ENCODE data around the gene CASQ1.

CASQ1 gene

DNA sequence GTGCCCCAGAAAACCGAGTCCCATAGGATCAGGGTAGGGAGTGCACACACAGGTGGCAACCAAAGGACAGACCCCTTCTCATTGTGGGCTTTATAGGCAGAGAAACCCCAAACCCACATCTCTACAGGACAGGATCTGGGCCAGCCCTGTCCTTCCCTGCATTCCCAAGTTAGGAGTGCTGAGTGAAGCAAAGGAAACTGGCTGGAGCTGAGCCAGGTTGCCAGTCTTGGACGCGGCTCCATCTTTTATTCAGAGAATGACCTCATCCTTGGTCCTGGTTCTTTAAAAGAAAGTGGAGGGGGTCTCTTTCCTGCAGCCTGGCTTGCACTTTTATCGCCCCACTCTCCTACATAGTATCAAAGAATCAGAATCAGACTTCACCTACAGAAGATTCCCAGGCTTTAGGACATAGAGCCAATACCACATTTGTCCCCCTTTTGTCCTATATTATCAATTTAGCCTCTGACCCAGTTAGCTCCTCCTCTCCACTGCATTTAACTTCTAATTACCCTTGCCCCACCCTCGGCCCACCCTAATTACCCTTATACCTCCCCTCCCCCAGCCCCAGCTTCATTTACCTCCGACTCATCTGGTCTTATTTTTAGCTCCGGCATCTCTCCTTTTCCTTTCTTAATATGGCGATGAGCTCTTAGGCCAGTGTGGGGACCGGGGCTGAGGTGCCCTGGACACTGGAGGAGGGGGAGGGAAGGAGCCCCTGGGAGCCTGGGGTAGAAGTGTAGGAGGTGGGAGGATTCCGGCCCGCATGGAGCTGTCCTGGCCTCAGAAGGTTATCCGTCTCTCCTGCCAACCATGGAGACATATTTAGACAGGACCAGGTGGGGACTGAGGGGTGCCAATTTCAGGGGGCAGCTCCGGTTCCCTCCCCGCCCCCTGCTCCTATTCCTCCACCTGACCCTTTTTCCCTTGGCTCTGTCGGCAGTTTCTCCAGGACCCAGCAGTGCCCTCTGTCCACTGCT lies at the start of gene CASQ1:
Gene CASQ1 (plus strand): TSS at position 927 of the 977 bp plus-strand sequence. CDS start 177 bp downstream, outside the sequence.
- H3K4me3 ChIP-seq (ENCODE audit: low read depth, low read length): no peak within 1 kb of the TSS

DNA sequence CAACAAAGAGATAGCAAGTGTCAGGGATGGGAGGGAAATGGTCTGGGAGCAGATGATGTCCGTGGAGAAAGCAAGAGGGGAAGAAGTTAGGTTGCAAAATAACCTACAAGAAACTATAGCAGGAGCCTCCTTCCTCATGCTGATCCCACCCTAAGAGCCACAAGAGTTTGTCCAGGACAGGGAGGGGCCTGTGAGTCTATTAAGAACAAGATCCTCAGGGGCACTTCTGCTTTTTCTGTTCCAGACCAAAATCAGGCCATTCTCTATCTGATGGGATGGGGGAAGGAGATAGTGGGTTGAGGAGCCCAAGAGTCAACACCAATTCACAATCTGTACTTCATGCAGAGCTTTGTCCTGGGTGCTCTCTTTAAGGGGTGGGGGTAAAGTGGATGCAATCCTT lies 46.7 kb upstream of the CASQ1 start:
- TF ChIP-seq, protein P1, sequence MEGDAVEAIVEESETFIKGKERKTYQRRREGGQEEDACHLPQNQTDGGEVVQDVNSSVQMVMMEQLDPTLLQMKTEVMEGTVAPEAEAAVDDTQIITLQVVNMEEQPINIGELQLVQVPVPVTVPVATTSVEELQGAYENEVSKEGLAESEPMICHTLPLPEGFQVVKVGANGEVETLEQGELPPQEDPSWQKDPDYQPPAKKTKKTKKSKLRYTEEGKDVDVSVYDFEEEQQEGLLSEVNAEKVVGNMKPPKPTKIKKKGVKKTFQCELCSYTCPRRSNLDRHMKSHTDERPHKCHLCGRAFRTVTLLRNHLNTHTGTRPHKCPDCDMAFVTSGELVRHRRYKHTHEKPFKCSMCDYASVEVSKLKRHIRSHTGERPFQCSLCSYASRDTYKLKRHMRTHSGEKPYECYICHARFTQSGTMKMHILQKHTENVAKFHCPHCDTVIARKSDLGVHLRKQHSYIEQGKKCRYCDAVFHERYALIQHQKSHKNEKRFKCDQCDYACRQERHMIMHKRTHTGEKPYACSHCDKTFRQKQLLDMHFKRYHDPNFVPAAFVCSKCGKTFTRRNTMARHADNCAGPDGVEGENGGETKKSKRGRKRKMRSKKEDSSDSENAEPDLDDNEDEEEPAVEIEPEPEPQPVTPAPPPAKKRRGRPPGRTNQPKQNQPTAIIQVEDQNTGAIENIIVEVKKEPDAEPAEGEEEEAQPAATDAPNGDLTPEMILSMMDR (IDR thresholded peaks at IDR 0.05; ENCODE audit: borderline replicate concordance, insufficient read depth, low read depth, low read length): no peak
- no peak overlapping the region for H3K4me3 ChIP-seq (ENCODE audit: low read depth, low read length)

More for the DNA sequence above, at the start of gene CASQ1:
- TF ChIP-seq, protein P1 (IDR thresholded peaks at IDR 0.05; ENCODE audit: borderline replicate concordance, insufficient read depth, low read depth, low read length): no peak

DNA sequence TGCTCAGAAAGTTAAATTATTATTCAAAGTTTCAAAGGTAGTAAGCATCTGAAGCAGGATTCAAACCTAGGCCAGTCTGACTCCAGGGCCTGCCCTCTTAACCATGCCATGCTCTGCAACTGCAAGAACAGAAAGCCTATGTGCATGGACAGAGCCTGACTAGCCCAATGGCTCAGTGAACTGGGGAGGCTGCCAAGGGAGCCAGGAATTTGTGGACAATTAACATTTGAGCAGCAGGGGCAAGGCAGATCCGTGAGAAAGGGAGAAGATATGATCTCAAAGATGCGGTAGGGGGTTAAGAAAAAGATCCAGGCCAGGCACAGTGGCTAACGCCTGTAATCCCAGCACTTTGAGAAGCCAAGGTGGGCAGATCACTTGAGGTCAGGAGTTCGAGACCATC lies 45.5 kb upstream of the CASQ1 start:
- TF ChIP-seq, protein P1 (IDR thresholded peaks at IDR 0.05; ENCODE audit: borderline replicate concordance, insufficient read depth, low read depth, low read length): no peak
- H3K4me3 ChIP-seq (ENCODE audit: low read depth, low read length): no peak overlapping the region

DNA sequence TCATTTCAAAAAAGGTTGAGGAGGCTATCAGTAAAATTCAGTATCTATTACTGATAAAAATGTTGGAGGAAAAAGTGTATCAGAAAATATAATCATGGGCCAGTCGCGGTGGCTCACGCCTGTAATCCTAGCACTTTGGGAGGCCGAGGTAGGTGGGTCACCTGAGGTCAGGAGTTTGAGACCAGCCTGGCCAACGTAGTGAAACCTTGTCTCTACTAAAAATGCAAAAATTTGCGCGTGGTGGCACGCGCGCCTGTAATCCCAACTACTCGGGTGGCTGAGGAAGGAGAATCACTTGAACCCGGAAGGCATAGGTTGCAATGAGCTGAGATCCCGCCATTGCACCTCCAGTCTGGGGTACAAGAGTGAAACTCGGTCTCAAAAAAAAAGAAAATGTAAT lies 44.3 kb upstream of the CASQ1 start:
- H3K4me3 ChIP-seq (ENCODE audit: low read depth, low read length): no peak overlapping the region
- TF ChIP-seq, protein P1 (IDR thresholded peaks at IDR 0.05; ENCODE audit: borderline replicate concordance, insufficient read depth, low read depth, low read length): no peak

DNA sequence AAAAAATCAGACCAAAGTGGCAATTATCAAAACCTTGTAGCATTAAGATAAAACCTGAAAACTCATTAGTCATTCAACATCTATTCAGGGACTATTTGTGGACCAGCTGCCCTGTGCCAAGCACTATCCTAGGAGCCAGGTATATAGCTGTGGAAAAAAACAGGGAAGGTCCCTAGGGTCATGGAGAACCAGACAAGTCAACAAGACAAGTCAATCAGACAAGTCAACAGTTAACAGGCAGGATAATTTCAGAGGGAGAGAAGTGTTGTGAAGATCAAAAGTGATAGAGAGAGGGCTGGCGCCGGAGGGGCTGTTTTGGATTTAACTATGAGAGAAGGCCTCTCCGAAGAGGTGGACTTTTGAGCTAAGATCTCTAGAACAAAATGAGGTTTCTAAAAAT lies 42.3 kb upstream of the CASQ1 start:
- no peak overlapping the region for H3K4me3 ChIP-seq (ENCODE audit: low read depth, low read length)
- TF ChIP-seq, protein P1 (IDR thresholded peaks at IDR 0.05; ENCODE audit: borderline replicate concordance, insufficient read depth, low read depth, low read length): no peak

DNA sequence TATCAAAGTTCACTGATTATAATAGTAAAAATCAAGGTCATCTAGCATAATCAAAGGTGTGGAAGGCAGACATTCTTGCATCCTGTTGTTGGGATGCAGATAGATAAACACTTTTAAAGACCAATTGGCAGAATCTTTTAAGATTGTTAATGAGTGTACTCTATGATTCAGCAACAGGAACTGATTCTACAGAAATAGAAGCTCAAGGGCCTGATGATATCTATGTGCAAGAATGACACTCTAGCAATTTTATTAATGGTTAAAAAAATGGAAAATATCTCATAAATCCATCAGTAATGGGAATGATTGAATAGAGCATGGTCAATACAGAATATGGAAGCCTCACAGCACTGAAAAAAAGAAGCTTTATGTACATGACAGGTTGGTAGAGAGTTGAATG lies 41.1 kb upstream of the CASQ1 start:
- H3K4me3 ChIP-seq (ENCODE audit: low read depth, low read length): no peak overlapping the region
- TF ChIP-seq, protein P1 (IDR thresholded peaks at IDR 0.05; ENCODE audit: borderline replicate concordance, insufficient read depth, low read depth, low read length): no peak

DNA sequence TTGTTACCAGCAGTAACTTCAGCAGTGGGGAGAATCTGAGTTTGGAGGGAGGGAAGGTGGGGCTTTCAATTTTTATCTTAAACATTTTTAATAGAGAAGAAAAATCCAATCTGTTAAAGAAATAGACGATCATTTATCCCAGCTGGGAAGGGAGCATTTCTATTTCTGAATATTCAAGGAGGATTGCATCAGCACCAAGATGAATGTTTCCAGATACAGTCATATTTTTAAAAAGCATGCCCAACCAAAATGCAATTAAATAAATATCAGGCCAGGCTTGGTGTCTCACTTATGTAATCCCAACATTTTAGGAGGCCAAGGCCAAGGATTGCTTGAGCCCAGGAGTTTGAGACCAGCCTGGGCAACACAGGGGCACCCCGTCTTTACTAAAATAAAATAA lies 40.7 kb upstream of the CASQ1 start:
- TF ChIP-seq, protein P1 (IDR thresholded peaks at IDR 0.05; ENCODE audit: borderline replicate concordance, insufficient read depth, low read depth, low read length): no peak
- H3K4me3 ChIP-seq (ENCODE audit: low read depth, low read length): no peak overlapping the region
